ENCODE data around the gene F5.

F5 gene

DNA sequence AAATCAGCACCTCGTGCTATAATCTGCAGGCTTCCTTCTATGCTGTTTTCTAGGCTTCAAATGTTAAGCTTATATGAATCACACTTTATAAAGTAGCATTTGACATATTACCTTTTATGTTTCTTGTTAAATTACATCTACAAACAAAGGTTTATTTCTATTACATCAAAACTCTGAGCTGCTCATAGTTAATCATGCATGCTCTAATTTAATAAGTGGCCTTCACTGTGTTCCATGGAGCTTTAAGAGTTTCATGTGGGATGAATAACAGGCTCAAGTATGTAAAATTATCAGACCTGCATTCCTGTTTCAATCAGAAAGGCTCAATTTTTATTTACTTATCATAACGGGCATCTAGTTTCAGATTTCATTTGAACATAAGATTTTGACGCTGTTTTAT is 113.5 kb downstream of the F5 start:
- no peak for DNase-seq (ENCODE audit: low read depth)
- H3K4me3 ChIP-seq (replicated peaks; ENCODE audit: low read depth, low read length), result no peak overlapping the region
- TF ChIP-seq, protein P1, sequence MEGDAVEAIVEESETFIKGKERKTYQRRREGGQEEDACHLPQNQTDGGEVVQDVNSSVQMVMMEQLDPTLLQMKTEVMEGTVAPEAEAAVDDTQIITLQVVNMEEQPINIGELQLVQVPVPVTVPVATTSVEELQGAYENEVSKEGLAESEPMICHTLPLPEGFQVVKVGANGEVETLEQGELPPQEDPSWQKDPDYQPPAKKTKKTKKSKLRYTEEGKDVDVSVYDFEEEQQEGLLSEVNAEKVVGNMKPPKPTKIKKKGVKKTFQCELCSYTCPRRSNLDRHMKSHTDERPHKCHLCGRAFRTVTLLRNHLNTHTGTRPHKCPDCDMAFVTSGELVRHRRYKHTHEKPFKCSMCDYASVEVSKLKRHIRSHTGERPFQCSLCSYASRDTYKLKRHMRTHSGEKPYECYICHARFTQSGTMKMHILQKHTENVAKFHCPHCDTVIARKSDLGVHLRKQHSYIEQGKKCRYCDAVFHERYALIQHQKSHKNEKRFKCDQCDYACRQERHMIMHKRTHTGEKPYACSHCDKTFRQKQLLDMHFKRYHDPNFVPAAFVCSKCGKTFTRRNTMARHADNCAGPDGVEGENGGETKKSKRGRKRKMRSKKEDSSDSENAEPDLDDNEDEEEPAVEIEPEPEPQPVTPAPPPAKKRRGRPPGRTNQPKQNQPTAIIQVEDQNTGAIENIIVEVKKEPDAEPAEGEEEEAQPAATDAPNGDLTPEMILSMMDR (IDR thresholded peaks at IDR 0.05; ENCODE audit: low read length, missing control alignments), result no peak

DNA sequence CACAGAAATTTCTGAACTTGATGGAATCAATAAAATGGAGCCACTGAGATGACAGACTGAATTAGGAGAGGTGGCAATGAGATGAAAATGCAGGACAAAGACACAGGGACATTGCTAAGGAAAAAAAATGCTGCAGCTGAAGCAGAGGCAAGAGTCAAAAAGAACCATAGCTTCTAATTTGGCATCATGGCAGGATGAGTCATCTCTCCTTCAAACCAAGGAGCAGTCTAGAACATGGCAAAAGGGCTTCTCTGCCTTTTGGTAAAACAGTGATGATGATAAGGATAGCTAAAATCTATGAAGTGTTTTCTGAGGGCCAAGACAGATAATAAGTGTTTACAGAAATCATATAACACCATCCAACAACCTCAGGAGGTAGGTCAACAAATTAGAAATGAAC is 117.3 kb downstream of the F5 start:
- no peak overlapping the region for H3K4me3 ChIP-seq (replicated peaks; ENCODE audit: low read depth, low read length)
- no peak for DNase-seq (ENCODE audit: low read depth)
- TF ChIP-seq, protein P1 (IDR thresholded peaks at IDR 0.05; ENCODE audit: low read length, missing control alignments), result no peak

DNA sequence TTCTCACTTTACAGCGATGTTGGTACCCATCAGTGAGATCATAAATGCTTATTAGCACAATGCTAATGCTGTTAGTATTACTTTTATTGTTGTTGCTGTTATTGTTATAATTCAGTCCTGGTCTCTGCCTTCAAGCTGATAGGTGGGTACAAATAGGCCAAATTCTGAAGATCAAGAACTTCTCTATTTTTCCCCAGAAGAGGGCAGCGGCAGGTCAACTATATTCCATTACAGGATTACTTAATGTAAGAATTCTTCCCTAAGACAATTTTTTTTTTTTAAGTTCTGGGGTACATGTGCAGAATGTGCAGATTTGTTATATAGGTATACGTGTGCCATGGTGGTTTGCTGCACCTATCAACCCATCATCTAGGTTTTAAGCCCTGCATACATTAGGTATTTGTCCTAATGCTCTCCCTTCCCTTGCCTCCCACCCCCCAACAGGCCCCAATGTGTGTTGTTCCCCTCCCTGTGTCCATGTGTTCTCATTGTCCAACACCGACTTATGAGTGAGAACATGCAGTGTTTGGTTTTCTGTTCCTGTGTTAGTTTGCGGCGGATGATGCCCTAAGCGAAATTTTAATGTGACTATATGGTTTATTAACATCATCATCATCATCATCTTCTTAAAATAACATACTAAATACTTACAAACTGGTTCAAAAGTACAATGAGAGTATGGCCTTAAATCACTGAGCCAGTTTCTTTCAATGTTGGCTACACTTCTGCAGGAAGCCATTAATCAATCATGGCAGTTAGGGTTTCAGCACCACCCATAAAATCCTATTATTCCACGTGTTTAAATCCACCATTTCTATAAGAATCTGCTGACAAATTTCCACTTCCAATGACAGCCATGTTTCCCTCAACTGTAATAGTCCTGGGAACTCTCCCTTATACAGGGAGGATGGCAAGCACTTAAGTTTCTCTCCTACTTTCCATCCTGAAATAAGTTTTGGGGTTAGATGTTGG is 119.7 kb downstream of the F5 start:
- TF ChIP-seq, protein P1 (IDR thresholded peaks at IDR 0.05; ENCODE audit: low read length, missing control alignments), result peak; percentile 37
- DNase-seq (ENCODE audit: low read depth), result peak; percentile 73
- H3K4me3 ChIP-seq (replicated peaks; ENCODE audit: low read depth, low read length), result no peak overlapping the region

DNA sequence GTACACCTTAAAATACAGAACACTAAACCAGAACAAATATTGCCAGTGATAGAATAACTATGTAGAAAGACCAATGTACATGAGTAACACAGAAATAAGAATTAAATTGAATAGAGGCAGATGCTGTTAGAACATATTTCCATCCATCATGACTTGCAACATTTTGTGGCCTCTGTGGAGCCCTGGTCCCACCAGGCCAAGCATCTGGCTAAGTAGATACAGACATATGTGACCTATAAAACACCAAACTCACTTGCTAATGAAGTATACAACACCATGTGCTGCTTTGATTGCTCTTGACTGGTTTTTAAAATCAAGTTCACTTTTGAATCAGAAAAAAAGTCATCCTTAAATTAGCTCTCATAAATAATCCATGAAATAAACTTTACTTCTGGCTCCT is 121.0 kb downstream of the F5 start:
- DNase-seq (ENCODE audit: low read depth), result no peak
- TF ChIP-seq, protein P1 (IDR thresholded peaks at IDR 0.05; ENCODE audit: low read length, missing control alignments), result no peak
- H3K4me3 ChIP-seq (replicated peaks; ENCODE audit: low read depth, low read length), result no peak overlapping the region
